HCT116 (cell line): ENCODE results near the gene CACNG6. TPM values are rescaled to one million over a fixed set of nuclear protein-coding genes. Genes with fewer than 3 reads are reported as not detected.

Experiments used
- ATAC-seq: fragments of 200-7000 bp; cut with Tn5 transposase; 2 replicates; pipeline ENCODE4 v1.9.1; 2020; ENCODE audit warnings: mild to moderate bottlenecking, moderate library complexity
- BruUV-seq: library from RNA; stranded (reverse); fragments of 400-500 nt; replicated peaks from 2 replicates; lab custom pipeline; 2021; lab: Mats Ljungman, UMichigan
- CTCF ChIA-PET: fragments of 300-600 bp; sonication (Branson Sonifier 250); formaldehyde crosslinking; loops from one replicate; lab custom pipeline; 2021; ENCODE audit warnings: antibody characterized with exemption; lab: Charles Lee
- POLR2A ChIA-PET: fragments of 300-600, 350-600 bp; sonication (Branson Sonifier 250); formaldehyde crosslinking; loops from one replicate; lab custom pipeline; 2021; ENCODE audit warnings: antibody characterized with exemption; lab: Charles Lee
- RAD21 ChIA-PET, 2 experiments: fragments of 300-600 bp; sonication (Branson Sonifier 250); formaldehyde crosslinking; loops; one replicate each; lab custom pipeline; 2023; ENCODE audit warnings: low total read pairs in 2 of 2; ENCODE audit not compliant: uncharacterized antibody in 2 of 2, unreplicated experiment in 2 of 2, low non-redundant PET in 1 of 2; lab: Charles Lee
- DNase-seq: peaks from one replicate; pipeline ENCODE4 v3.0.0-alpha.2; 2010; ENCODE audit warnings: low read depth, low spot score
- H2AFZ ChIP-seq: fragments of 200-600 bp; shearing (Covaris generic), sonication (generic); 2 replicates; pipeline ENCODE4 v1.6.1; 2017; ENCODE audit warnings: low read depth, mixed run types, mixed read lengths, antibody characterized with exemption, low read length; ENCODE audit not compliant: poor library complexity, severe bottlenecking
- H3K27ac ChIP-seq: 2 replicates; pipeline ENCODE4 v1.5.1; 2012; ENCODE audit warnings: low read depth, low read length
- H3K27me3 ChIP-seq: fragments of 200-600 bp; sonication (generic); 2 replicates; pipeline ENCODE4 v1.6.1; 2016; ENCODE audit warnings: mixed run types, low read length, mixed read lengths; ENCODE audit not compliant: insufficient read depth
- H3K36me3 ChIP-seq, 2 experiments: fragments of 200-500 bp in 1 of 2; fragments of 200-600 bp in 1 of 2; sonication (Bioruptor generic) in 1 of 2; sonication (generic) in 1 of 2; 2 replicates each; pipeline versions ENCODE4 v1.5.1 to v1.6.1; 2014 to 2016; ENCODE audit warnings: low read length in 2 of 2, inconsistent platforms in 1 of 2, mixed read lengths in 1 of 2, mixed run types in 1 of 2; ENCODE audit not compliant: insufficient read depth in 2 of 2, control insufficient read depth in 1 of 2
- H3K4me1 ChIP-seq, 2 experiments: fragments of 200-600 bp in 1 of 2; sonication (generic) in 1 of 2; 2 replicates each; pipeline versions ENCODE4 v1.5.1 to v1.6.1; 2012 to 2017; ENCODE audit warnings: low read length in 2 of 2, inconsistent platforms in 1 of 2, mild to moderate bottlenecking in 1 of 2, mixed read lengths in 1 of 2, mixed run types in 1 of 2, moderate library complexity in 1 of 2; ENCODE audit not compliant: insufficient read depth in 2 of 2, control insufficient read depth in 1 of 2
- H3K4me2 ChIP-seq: fragments of 200-600 bp; sonication (generic); 2 replicates; pipeline ENCODE4 v1.6.1; 2017; ENCODE audit warnings: mixed run types, low read length, mixed read lengths
- H3K4me3 ChIP-seq, 2 experiments: fragments of 200-600 bp in 1 of 2; sonication (generic) in 1 of 2; replicated peaks in 1 of 2; 2 replicates each; pipeline ENCODE4 v1.5.1; 2011 to 2016; ENCODE audit warnings: low read length in 2 of 2, control low read depth in 1 of 2, low read depth in 1 of 2, mild to moderate bottlenecking in 1 of 2, mixed read lengths in 1 of 2, mixed run types in 1 of 2
- H3K79me2 ChIP-seq: fragments of 200-600 bp; sonication (generic); 2 replicates; pipeline ENCODE4 v1.6.1; 2017; ENCODE audit warnings: mild to moderate bottlenecking, mixed run types, low read length, moderate library complexity, mixed read lengths; ENCODE audit not compliant: insufficient read depth
- H3K9ac ChIP-seq: fragments of 200-600 bp; sonication (generic); 2 replicates; pipeline ENCODE4 v1.6.1; 2016; ENCODE audit warnings: low read length, mixed read lengths
- H3K9me2 ChIP-seq: fragments of 200-600 bp; sonication (generic), shearing (Covaris generic); 2 replicates; pipeline ENCODE4 v1.6.1; 2017; ENCODE audit warnings: mixed run types, mild to moderate bottlenecking, moderate library complexity; ENCODE audit not compliant: insufficient read depth
- H3K9me3 ChIP-seq, 2 experiments: fragments of 200-500 bp in 1 of 2; fragments of 200-600 bp in 1 of 2; sonication (Bioruptor generic) in 1 of 2; sonication (generic) in 1 of 2; 2 replicates each; pipeline ENCODE4 v1.6.1; 2014 to 2017; ENCODE audit warnings: low read length in 2 of 2, mixed read lengths in 2 of 2, inconsistent platforms in 1 of 2, low read depth in 1 of 2, mild to moderate bottlenecking in 1 of 2, mixed run types in 1 of 2, moderate library complexity in 1 of 2; ENCODE audit not compliant: control insufficient read depth in 1 of 2, insufficient read depth in 1 of 2
- H4K20me1 ChIP-seq: fragments of 200-600 bp; sonication (generic), shearing (Covaris generic); 2 replicates; pipeline ENCODE4 v1.6.1; 2017; ENCODE audit warnings: mixed run types, mild to moderate bottlenecking, moderate library complexity; ENCODE audit not compliant: insufficient read depth
- ATF3 ChIP-seq: IDR thresholded peaks from 2 replicates; pipeline ENCODE4 v1.6.1; 2012
- CBX3 ChIP-seq: IDR thresholded peaks from 2 replicates; pipeline ENCODE4 v1.6.1; 2012; ENCODE audit warnings: low read depth
- CEBPB ChIP-seq: IDR thresholded peaks from 2 replicates; pipeline ENCODE4 v1.6.1; 2012; ENCODE audit warnings: low read depth
- EZH2 ChIP-seq: fragments of 200-600 bp; sonication (generic); IDR thresholded peaks from 2 replicates; pipeline ENCODE4 v1.6.1; 2017; ENCODE audit warnings: antibody characterized with exemption, mixed run types
- FOSL1 ChIP-seq: IDR thresholded peaks from 2 replicates; pipeline ENCODE4 v1.6.1; 2012; ENCODE audit warnings: low read depth
- POLR2A ChIP-seq: IDR thresholded peaks from 2 replicates; pipeline ENCODE4 v1.7.0; 2011; ENCODE audit warnings: borderline replicate concordance; ENCODE audit not compliant: insufficient read depth, insufficient read length; ENCODE audit errors: extremely low read depth
- POLR2AphosphoS5 ChIP-seq: IDR thresholded peaks from 2 replicates; pipeline ENCODE4 v1.6.1; 2011; ENCODE audit warnings: mild to moderate bottlenecking, low read depth, low read length, moderate library complexity
- SIN3A ChIP-seq: IDR thresholded peaks from 2 replicates; pipeline ENCODE4 v1.6.1; 2012; ENCODE audit warnings: low read depth
- SP1 ChIP-seq: IDR thresholded peaks from 2 replicates; pipeline ENCODE4 v1.6.1; 2012; ENCODE audit warnings: low read depth
- SRF ChIP-seq: IDR thresholded peaks from 2 replicates; pipeline ENCODE4 v1.6.1; 2012; ENCODE audit warnings: low read depth
- TCF7L2 ChIP-seq: IDR thresholded peaks from 2 replicates; pipeline ENCODE4 v1.7.0; 2011; ENCODE audit warnings: borderline replicate concordance, inconsistent platforms; ENCODE audit not compliant: insufficient read depth, insufficient read length; ENCODE audit errors: extremely low read depth
- YY1 ChIP-seq: IDR thresholded peaks from 2 replicates; pipeline ENCODE4 v1.6.1; 2011; ENCODE audit warnings: low read length, low read depth, moderate library complexity, mild to moderate bottlenecking; ENCODE audit not compliant: insufficient replicate concordance; ENCODE audit errors: extremely low read depth
- intact Hi-C: fragments of 100-400 bp; cut with micrococcal nuclease; formaldehyde crosslinking; loops from 2 replicates; pipeline ENCODE4 v1.10.0; 2022
- total RNA-seq: library from RNA; stranded (reverse); gene quantifications from one replicate; pipeline ENCODE4 v1.2.1, GENCODE V29; 2021; ENCODE audit not compliant: unreplicated experiment
- TF ChIP-seq, protein P1 (sequence below): IDR thresholded peaks from 2 replicates; pipeline ENCODE4 v1.6.1; 2012
- TF ChIP-seq, protein P2 (sequence below): IDR thresholded peaks from 2 replicates; pipeline ENCODE4 v1.6.1; 2011; ENCODE audit warnings: mild to moderate bottlenecking, low read length, moderate library complexity; ENCODE audit not compliant: insufficient replicate concordance; ENCODE audit errors: extremely low read depth
- TF ChIP-seq, protein P3 (sequence below): IDR thresholded peaks from 2 replicates; pipeline ENCODE4 v1.6.1; 2012; ENCODE audit warnings: low read depth

CACNG6 gene
- total RNA-seq, 1 experiment from 2014 or later = 0.15 TPM

DNA sequence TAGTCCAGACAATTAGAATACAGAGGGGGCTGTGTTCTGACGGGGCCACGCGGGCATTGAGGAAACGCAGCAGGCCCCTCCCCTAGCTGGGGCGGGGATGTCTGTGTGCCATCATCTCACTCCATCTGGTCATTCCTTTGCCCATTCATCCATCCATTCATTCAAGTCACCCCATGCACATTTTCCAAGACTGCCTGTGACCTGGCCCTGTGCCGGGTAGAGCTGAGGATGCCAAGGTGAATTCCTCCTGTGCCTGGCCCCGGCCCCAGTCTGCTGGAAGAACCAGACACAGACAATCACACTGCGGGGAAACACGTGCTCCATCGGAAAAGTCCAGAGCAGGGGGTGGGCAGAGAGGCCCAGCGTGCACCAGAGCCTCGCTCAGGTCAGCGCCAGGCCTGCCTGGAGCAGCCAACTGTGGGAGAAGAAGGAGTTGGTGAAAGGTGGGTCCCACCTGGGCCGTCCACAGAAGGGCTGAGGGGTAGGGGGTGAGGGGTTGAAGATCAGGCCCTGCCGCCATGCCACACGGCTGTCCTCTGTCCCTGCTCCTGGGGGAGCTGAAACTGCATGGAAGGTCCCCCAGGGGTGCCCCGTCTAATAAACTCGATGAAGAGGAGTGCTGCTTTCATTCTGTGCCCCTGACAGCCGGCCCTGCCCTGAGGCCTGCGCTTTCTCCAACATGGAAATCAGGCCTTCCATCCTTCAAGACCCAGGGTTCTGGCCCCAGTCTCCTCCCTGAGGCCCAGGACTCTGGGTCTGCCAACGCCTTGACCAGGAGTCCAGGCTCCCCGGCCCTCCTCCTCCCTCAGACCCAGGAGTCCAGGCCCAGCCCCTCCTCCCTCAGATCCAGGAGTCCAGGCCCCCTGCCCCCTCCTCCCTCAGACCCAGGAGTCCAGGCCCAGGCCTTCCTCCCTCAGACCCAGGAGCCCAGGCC lies 1.6 kb upstream of the CACNG6 start (continued):
- no peak for TF ChIP-seq TCF7L2
- no peak for TF ChIP-seq EZH2
- TF ChIP-seq FOSL1 = no peak
- TF ChIP-seq ATF3 = no peak
- no peak for TF ChIP-seq SP1
- TF ChIP-seq SIN3A = no peak
- TF ChIP-seq, protein P1, sequence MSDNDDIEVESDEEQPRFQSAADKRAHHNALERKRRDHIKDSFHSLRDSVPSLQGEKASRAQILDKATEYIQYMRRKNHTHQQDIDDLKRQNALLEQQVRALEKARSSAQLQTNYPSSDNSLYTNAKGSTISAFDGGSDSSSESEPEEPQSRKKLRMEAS = no peak
- TF ChIP-seq, protein P2, sequence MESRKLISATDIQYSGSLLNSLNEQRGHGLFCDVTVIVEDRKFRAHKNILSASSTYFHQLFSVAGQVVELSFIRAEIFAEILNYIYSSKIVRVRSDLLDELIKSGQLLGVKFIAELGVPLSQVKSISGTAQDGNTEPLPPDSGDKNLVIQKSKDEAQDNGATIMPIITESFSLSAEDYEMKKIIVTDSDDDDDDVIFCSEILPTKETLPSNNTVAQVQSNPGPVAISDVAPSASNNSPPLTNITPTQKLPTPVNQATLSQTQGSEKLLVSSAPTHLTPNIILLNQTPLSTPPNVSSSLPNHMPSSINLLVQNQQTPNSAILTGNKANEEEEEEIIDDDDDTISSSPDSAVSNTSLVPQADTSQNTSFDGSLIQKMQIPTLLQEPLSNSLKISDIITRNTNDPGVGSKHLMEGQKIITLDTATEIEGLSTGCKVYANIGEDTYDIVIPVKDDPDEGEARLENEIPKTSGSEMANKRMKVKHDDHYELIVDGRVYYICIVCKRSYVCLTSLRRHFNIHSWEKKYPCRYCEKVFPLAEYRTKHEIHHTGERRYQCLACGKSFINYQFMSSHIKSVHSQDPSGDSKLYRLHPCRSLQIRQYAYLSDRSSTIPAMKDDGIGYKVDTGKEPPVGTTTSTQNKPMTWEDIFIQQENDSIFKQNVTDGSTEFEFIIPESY = no peak

- no TSS peak for BruUV-seq
- ChIA-PET POLR2A (no interaction called here), RAD21 (no interaction called here), CTCF (no interaction called here)
- Histone ChIP-seq H3K4me3 (no peak overlapping the region), H3K4me2 (no peak overlapping the region), H3K27me3 (no peaks in the 10 kb centered on the region), H4K20me1 (no peaks in the 10 kb centered on the region), H3K9me3 (no peaks in the 10 kb centered on the region), H3K9me2 (no peaks in the 10 kb centered on the region), H2AFZ (no peak overlapping the region), H3K4me1 (peaks cover 0 to 14% of the 10 kb centered on the region in 2 experiments; a peak in 1 of 4 replicates), H3K9ac (no peak overlapping the region), H3K79me2 (no peaks in the 10 kb centered on the region), H3K36me3 (no peaks in the 10 kb centered on the region), H3K27ac (no peak overlapping the region)
- intact Hi-C loops = no loop called here
- no peak for DNase-seq
- no peak for ATAC-seq
- TF ChIP-seq POLR2A (no peak), SRF (no peak), POLR2AphosphoS5 (no peak), EZH2 (no peak), YY1 (no peak), CEBPB (no peak), SP1 (no peak), CBX3 (no peak), TCF7L2 (no peak)
- TF ChIP-seq, protein P3, sequence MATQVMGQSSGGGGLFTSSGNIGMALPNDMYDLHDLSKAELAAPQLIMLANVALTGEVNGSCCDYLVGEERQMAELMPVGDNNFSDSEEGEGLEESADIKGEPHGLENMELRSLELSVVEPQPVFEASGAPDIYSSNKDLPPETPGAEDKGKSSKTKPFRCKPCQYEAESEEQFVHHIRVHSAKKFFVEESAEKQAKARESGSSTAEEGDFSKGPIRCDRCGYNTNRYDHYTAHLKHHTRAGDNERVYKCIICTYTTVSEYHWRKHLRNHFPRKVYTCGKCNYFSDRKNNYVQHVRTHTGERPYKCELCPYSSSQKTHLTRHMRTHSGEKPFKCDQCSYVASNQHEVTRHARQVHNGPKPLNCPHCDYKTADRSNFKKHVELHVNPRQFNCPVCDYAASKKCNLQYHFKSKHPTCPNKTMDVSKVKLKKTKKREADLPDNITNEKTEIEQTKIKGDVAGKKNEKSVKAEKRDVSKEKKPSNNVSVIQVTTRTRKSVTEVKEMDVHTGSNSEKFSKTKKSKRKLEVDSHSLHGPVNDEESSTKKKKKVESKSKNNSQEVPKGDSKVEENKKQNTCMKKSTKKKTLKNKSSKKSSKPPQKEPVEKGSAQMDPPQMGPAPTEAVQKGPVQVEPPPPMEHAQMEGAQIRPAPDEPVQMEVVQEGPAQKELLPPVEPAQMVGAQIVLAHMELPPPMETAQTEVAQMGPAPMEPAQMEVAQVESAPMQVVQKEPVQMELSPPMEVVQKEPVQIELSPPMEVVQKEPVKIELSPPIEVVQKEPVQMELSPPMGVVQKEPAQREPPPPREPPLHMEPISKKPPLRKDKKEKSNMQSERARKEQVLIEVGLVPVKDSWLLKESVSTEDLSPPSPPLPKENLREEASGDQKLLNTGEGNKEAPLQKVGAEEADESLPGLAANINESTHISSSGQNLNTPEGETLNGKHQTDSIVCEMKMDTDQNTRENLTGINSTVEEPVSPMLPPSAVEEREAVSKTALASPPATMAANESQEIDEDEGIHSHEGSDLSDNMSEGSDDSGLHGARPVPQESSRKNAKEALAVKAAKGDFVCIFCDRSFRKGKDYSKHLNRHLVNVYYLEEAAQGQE = no peak
- TF ChIP-seq, protein P1 = no peak
These were observed 774 bp downstream of the CACNG6 start for GRCh38 chr19:53992211-53992610.
